HepG2 (cell line): ENCODE data around the gene ZSWIM9. TPM values are rescaled to one million over a fixed set of nuclear protein-coding genes. Genes with fewer than 3 reads are reported as not detected.

ENCODE experiments used
- ATAC-seq: fragments of 200-7000 bp; cut with Tn5 transposase; 3 replicates; pipeline ENCODE4 v1.9.1; 2020; ENCODE audit warnings: mild to moderate bottlenecking, moderate library complexity
- BruUV-seq: library from RNA; stranded (reverse); fragments of 400-500 nt; replicated peaks from 2 replicates; lab custom pipeline; 2021; lab: Mats Ljungman, UMichigan
- CTCF ChIA-PET: fragments of 300-600 bp; formaldehyde crosslinking; extraction: SDS; loops from one replicate; lab custom pipeline; 2021; ENCODE audit warnings: low total read pairs, inconsistent platforms, low intra/inter-chr PET ratio; lab: Yijun Ruan, JAX
- POLR2A ChIA-PET: fragments of 350-600 bp; sonication (Branson Sonifier 250); formaldehyde crosslinking; loops from one replicate; lab custom pipeline; 2020; ENCODE audit warnings: antibody characterized with exemption, inconsistent platforms; lab: Yijun Ruan, JAX
- DNase-seq: peaks from one replicate; pipeline ENCODE4 v3.0.0-alpha.2; 2015; ENCODE audit warnings: low spot score
- FAIRE-seq: peaks from 3 replicates; lab custom pipeline; 2011; peaks lifted over from hg19 to GRCh38; lab: Jason Lieb, UNC
- H2AFZ ChIP-seq: one replicate; pipeline ENCODE4 v1.6.1; 2011; ENCODE audit warnings: low read length, inconsistent platforms
- H3K27ac ChIP-seq: fragments of 300-600 bp; 3 replicates; pipeline ENCODE4 v1.8.0; 2011; ENCODE audit warnings: mixed run types, mild to moderate bottlenecking, mixed read lengths, low read length, inconsistent platforms; ENCODE audit not compliant: insufficient read depth; ENCODE audit errors: extremely low read length
- H3K27me3 ChIP-seq, 2 experiments: fragments of 200-600 bp in 1 of 2; 2 replicates in 1 of 2; 3 replicates in 1 of 2; pipeline versions ENCODE4 v1.6.0 to v1.8.0; 2011; ENCODE audit warnings: low read length in 2 of 2, mild to moderate bottlenecking in 2 of 2, moderate library complexity in 2 of 2, inconsistent platforms in 1 of 2; ENCODE audit not compliant: insufficient read depth in 2 of 2, control insufficient read depth in 1 of 2
- H3K36me3 ChIP-seq, 2 experiments: fragments of 200-600 bp in 1 of 2; replicated peaks in 1 of 2; 2 replicates in 1 of 2; 3 replicates in 1 of 2; pipeline versions ENCODE4 v1.5.1 to v1.8.0; 2011; ENCODE audit warnings: low read length in 2 of 2, inconsistent platforms in 1 of 2; ENCODE audit not compliant: insufficient read depth in 2 of 2, control insufficient read depth in 1 of 2
- H3K4me1 ChIP-seq: 2 replicates; pipeline ENCODE4 v1.5.1; 2012; ENCODE audit warnings: low read length, inconsistent platforms; ENCODE audit not compliant: insufficient read depth
- H3K4me2 ChIP-seq: 2 replicates; pipeline ENCODE4 v1.6.0; 2011; ENCODE audit warnings: low read depth, low read length, inconsistent platforms
- H3K4me3 ChIP-seq, 3 experiments: fragments of 200-600 bp in 1 of 3; sonication (generic), shearing (Covaris generic) in 1 of 3; replicated peaks in 1 of 3; 2 replicates each; pipeline ENCODE4 v1.5.1; 2011 to 2016; ENCODE audit warnings: low read length in 3 of 3, inconsistent platforms in 2 of 3, low read depth in 2 of 3, mild to moderate bottlenecking in 2 of 3, control low read depth in 1 of 3, mixed read lengths in 1 of 3; ENCODE audit not compliant: insufficient read depth in 1 of 3
- H3K79me2 ChIP-seq: one replicate; pipeline ENCODE4 v1.6.1; 2011; ENCODE audit warnings: low read length, inconsistent platforms; ENCODE audit not compliant: insufficient read depth
- H3K9ac ChIP-seq: 2 replicates; pipeline ENCODE4 v1.6.0; 2011; ENCODE audit warnings: mild to moderate bottlenecking, low read depth, low read length, inconsistent platforms; ENCODE audit not compliant: insufficient read depth
- H3K9me3 ChIP-seq: 2 replicates; pipeline ENCODE4 v1.5.1; 2012; ENCODE audit warnings: mild to moderate bottlenecking, low read length
- H4K20me1 ChIP-seq: 2 replicates; pipeline ENCODE4 v1.6.0; 2011; ENCODE audit warnings: inconsistent platforms, mild to moderate bottlenecking, low read length, moderate library complexity; ENCODE audit not compliant: insufficient read depth
- ATF2 ChIP-seq: sonication (generic); formaldehyde crosslinking; IDR thresholded peaks from 2 replicates; pipeline ENCODE4 v1.4.0; 2020; ENCODE audit warnings: missing genetic modification reagents
- CTCF ChIP-seq: sonication (generic); formaldehyde crosslinking; IDR thresholded peaks from 2 replicates; pipeline ENCODE4 v1.5.0; 2020; ENCODE audit warnings: mild to moderate bottlenecking, missing genetic modification reagents, moderate library complexity
- GABPA ChIP-seq, 2 experiments: IDR thresholded peaks; 2 replicates each; pipeline ENCODE4 v1.6.1; 2011 to 2016; ENCODE audit warnings: low read depth in 2 of 2, low read length in 1 of 2, missing biosample characterization in 1 of 2, missing genetic modification characterization in 1 of 2
- KLF16 ChIP-seq, 2 experiments: sonication (generic) in 1 of 2; formaldehyde crosslinking in 1 of 2; IDR thresholded peaks; 2 replicates each; pipeline versions ENCODE4 v1.6.1 to v1.8.0; 2016 to 2023; ENCODE audit warnings: missing genetic modification reagents in 2 of 2, missing compliant biosample characterization in 1 of 2
- SMC3 ChIP-seq: IDR thresholded peaks from 2 replicates; pipeline ENCODE4 v1.6.1; 2011; ENCODE audit warnings: low read length, improper control_type of control experiment
- ZNF75D ChIP-seq: sonication (generic); formaldehyde crosslinking; IDR thresholded peaks from 2 replicates; pipeline ENCODE4 v1.8.1; 2023; ENCODE audit warnings: missing genetic modification reagents, mild to moderate bottlenecking, borderline replicate concordance
- WGBS: methylation state at CpG from one replicate; pipeline ENCODE4 v1.1.6; 2017; ENCODE audit warnings: low lambda C conversion rate; 5-methylcytosine and 5-hydroxymethylcytosine counted together
- in situ Hi-C: cut with HindIII; loops from 2 replicates; pipeline ENCODE4 v1.10.0; 2017; ENCODE audit warnings: low pct_unique_long_range_greater_than_20kb; ENCODE audit not compliant: extremely low pct_ligation_motif_present
- intact Hi-C: fragments of 100-400 bp; cut with micrococcal nuclease; formaldehyde crosslinking; loops from one replicate; pipeline ENCODE4 v1.10.0; 2022; ENCODE audit not compliant: unreplicated experiment
- polyA plus RNA-seq, 8 experiments: library from polyadenylated mRNA; depleted of rRNA in 3 of 8; stranded (reverse) in 7 of 8; unstranded in 1 of 8; fragments of >200 nt; fragmentation: Illumina TruSeq in 4 of 8; extraction: Trizol in 4 of 8; gene quantifications; 2 replicates each; pipeline versions ENCODE4 v1.2.1 to v1.2.3, GENCODE V29; 2011 to 2016; ENCODE audit warnings: low read depth in 4 of 8, missing spikeins in 1 of 8, mixed read lengths in 1 of 8; ENCODE audit not compliant: insufficient read depth in 1 of 8
- total RNA-seq, 5 experiments: library from RNA; depleted of rRNA; stranded (reverse); fragments of >200 nt; fragmentation: Illumina TruSeq; extraction: Trizol; gene quantifications; 2 replicates each; pipeline ENCODE4 v1.2.3, GENCODE V29; 2016; ENCODE audit warnings: low read depth in 1 of 5

Gene ZSWIM9
- total and polyA plus RNA-seq, 2 of the 13 experiments (the other 11 are each of a cell fraction or from before 2014, with no cell fraction given), result 0.18 to 1.1 TPM

- CTCF ChIA-PET, result no interaction called here
- no TSS peak for BruUV-seq
- no peak overlapping the region for H2AFZ ChIP-seq
- no peak overlapping the region for H3K9ac ChIP-seq
- 67% methylated on average over 18 of the region's 36 CpGs for WGBS
- TF ChIP-seq ATF2 (CRISPR knock-in tag) (no peak), ZNF75D (CRISPR knock-in tag) (no peak), KLF16 (CRISPR knock-in tag; IDR thresholded peaks at IDR 0.05) (no peak), CTCF (CRISPR knock-in tag) (peak; percentile 60), GABPA (IDR thresholded peaks at IDR 0.05; ENCODE audit: low read depth, low read length) (no peak), GABPA (CRISPR knock-in tag; IDR thresholded peaks at IDR 0.05; ENCODE audit: low read depth) (no peak), SMC3 (peak; percentile 12; the same call in 1 of the 2 replicates)
- in situ Hi-C loops, result no loop called here
- FAIRE-seq, result no peak
- H3K27ac ChIP-seq, result no peak overlapping the region
- POLR2A ChIA-PET, result no interaction called here
- H3K36me3 ChIP-seq, result no peaks in the 10 kb centered on the region
- H3K4me3 ChIP-seq, result no peak overlapping the region
- no peaks in the 10 kb centered on the region for H3K79me2 ChIP-seq
- intact Hi-C loops, result no loop called here
- H3K9me3 ChIP-seq, result no peaks in the 10 kb centered on the region
- no peaks in the 10 kb centered on the region for H3K27me3 ChIP-seq
- H3K4me2 ChIP-seq, result no peak overlapping the region
- peak; percentile 18 for DNase-seq
- ATAC-seq, result no peak
- no peaks in the 10 kb centered on the region for H4K20me1 ChIP-seq
- no peaks in the 10 kb centered on the region for H3K4me1 ChIP-seq
Observed at GRCh38 chr19:48194041-48194843, 23.8 kb downstream of the ZSWIM9 start.
